SK-N-SH treated with all-trans-retinoic acid at 6 μM for 48 hours (cell line): ENCODE measurements around the gene RBM10.

Experiments used
- PATZ1 ChIP-seq: fragments of 250-450 bp; sonication (Bioruptor Pico); IDR thresholded peaks from 2 replicates; pipeline ENCODE4 v1.8.0; 2020; ENCODE audit warnings: mild to moderate bottlenecking, moderate library complexity, borderline replicate concordance
- SNAI2 ChIP-seq: fragments of 250-450 bp; sonication (Bioruptor Pico); IDR thresholded peaks from 2 replicates; pipeline ENCODE4 v1.5.0; 2020; ENCODE audit warnings: mild to moderate bottlenecking, moderate library complexity

GRCh38 chrX:47172971-47173792 lies 28.2 kb downstream of the RBM10 start:
- no peak for TF ChIP-seq PATZ1
- TF ChIP-seq SNAI2 (CRISPR knock-in tag), result no peak
